Uterus (tissue), 4 donors: ENCODE data around the gene CRABP2. TPM values are rescaled to one million over a fixed set of nuclear protein-coding genes. Genes with fewer than 3 reads are reported as not detected.

Experiments used
- DNase-seq, 2 donors: peaks; one replicate each; pipeline ENCODE4 v3.0.0-alpha.2; 2019 to 2020
- H3K27ac ChIP-seq, 2 donors: fragments of 200-600 bp; sonication (generic); 1 replicate in 1 of 2; 2 replicates in 1 of 2; pipeline ENCODE4 v1.5.1; 2016 to 2018
- H3K27me3 ChIP-seq, 2 donors: fragments of 200-600 bp; sonication (generic); one replicate each; pipeline ENCODE4 v1.5.1; 2018 to 2019; ENCODE audit warnings: control low read depth in 1 of 2
- H3K36me3 ChIP-seq, 2 donors: fragments of 200-600 bp; sonication (generic); one replicate each; pipeline ENCODE4 v1.5.1; 2019; ENCODE audit warnings: control low read depth in 1 of 2
- H3K4me1 ChIP-seq, 2 donors: fragments of 200-600 bp; sonication (generic); one replicate each; pipeline ENCODE4 v1.5.1; 2018 to 2019; ENCODE audit warnings: control low read depth in 1 of 2
- H3K4me3 ChIP-seq, 2 donors: fragments of 200-600 bp; sonication (generic); 1 replicate in 1 of 2; 2 replicates in 1 of 2; pipeline ENCODE4 v1.5.1; 2018 to 2019; ENCODE audit warnings: mild to moderate bottlenecking in 1 of 2
- H3K9me3 ChIP-seq, 2 donors: fragments of 200-600 bp; sonication (generic); one replicate each; pipeline ENCODE4 v1.5.1; 2019; ENCODE audit warnings: control low read depth in 1 of 2
- POLR2A ChIP-seq, 2 donors: fragments of 450-650 bp; IDR thresholded peaks; one replicate each; pipeline ENCODE4 v1.6.1; 2016; ENCODE audit warnings: antibody characterized with exemption in 2 of 2, mild to moderate bottlenecking in 1 of 2, moderate library complexity in 1 of 2
- intact Hi-C: fragments of 100-400 bp; cut with DNase I; formaldehyde crosslinking; loops from one replicate; pipeline ENCODE4 v1.15.1; 2023; ENCODE audit warnings: low total_unique reads
- total RNA-seq, 4 donors: library from RNA; depleted of rRNA in 3 of 4; stranded (reverse); fragments of >200 nt in 3 of 4; gene quantifications; one replicate each; pipeline versions ENCODE4 v1.1.0 to v1.2.4, GENCODE V29; 2014 to 2023
- TF ChIP-seq, protein P1 (sequence below), 4 experiments: fragments of 200-600 bp in 2 of 4; fragments of 450-650 bp in 2 of 4; sonication (generic) in 2 of 4; IDR thresholded peaks; one replicate each; pipeline ENCODE4 v1.5.1; 2016 to 2019; ENCODE audit warnings: antibody characterized with exemption in 4 of 4, mild to moderate bottlenecking in 2 of 4, moderate library complexity in 1 of 4
- donor health status: DM: yes; HTN: yes; CAD: no.

Gene CRABP2
- total RNA-seq, 4 donors from 2014 or later = 11.0 to 71.5 (median 14.3) TPM; not detected in 1

DNA sequence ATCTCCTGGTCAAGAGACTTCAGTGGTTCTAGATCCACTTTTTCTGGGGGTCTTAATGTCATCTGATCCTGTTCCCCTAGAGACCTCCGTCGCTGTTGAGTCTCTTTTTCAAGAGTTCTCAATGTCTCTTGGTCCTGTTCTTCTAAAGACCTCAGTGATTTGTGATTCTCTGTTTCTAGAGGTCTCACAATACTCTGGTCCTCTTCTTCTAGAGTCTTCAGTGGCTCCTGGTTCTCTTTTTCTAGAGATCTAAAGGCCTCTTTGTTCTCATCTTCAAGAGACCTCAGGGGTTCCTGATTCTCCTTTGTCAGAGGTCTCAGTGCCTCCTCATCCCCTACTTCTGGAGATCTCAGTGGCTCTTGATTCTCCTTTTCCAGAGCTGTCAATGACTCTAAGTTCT lies 33.6 kb downstream of the CRABP2 start:
- DNase-seq = no peak
- H3K36me3 ChIP-seq = no peaks in the 10 kb centered on the region
- no peaks in the 10 kb centered on the region for H3K27me3 ChIP-seq
- no peak overlapping the region for H3K4me3 ChIP-seq
- intact Hi-C loops = loop anchor here (10.0 kb wide), 1 partner anchor 53 kb away; the partner anchor contains the start of genes ISG20L2 and METTL25B
- peaks cover 9 to 13% of the 10 kb centered on the region in 2 donors for H3K4me1 ChIP-seq
- H3K27ac ChIP-seq = no peak overlapping the region
- TF ChIP-seq, protein P1, sequence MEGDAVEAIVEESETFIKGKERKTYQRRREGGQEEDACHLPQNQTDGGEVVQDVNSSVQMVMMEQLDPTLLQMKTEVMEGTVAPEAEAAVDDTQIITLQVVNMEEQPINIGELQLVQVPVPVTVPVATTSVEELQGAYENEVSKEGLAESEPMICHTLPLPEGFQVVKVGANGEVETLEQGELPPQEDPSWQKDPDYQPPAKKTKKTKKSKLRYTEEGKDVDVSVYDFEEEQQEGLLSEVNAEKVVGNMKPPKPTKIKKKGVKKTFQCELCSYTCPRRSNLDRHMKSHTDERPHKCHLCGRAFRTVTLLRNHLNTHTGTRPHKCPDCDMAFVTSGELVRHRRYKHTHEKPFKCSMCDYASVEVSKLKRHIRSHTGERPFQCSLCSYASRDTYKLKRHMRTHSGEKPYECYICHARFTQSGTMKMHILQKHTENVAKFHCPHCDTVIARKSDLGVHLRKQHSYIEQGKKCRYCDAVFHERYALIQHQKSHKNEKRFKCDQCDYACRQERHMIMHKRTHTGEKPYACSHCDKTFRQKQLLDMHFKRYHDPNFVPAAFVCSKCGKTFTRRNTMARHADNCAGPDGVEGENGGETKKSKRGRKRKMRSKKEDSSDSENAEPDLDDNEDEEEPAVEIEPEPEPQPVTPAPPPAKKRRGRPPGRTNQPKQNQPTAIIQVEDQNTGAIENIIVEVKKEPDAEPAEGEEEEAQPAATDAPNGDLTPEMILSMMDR (IDR thresholded peaks at IDR 0.05) = no peak
- no peak for TF ChIP-seq POLR2A (IDR thresholded peaks at IDR 0.05)
- no peaks in the 10 kb centered on the region for H3K9me3 ChIP-seq

DNA sequence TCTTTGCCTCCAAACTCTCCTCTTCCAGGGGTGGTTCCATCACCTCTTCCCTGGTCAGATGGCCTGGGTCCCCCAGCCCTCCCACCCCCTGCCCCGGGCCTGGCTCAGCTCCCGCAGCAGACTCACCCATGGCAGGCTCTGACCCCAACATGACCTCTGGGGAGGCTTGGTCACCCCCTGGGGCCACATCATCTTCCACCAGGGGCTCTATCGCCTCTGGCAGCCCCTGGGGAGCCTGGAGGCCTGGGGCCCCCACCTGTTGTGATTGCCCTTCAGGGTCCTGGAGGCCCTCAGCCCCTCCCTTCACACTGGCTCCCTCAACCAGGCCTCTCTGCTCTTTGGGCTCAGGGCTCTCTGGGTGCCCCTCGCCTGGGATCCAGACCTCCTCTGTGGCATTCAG lies 34.6 kb downstream of the CRABP2 start:
- TF ChIP-seq, protein P1 (IDR thresholded peaks at IDR 0.05) = no peak
- no peak for TF ChIP-seq POLR2A (IDR thresholded peaks at IDR 0.05)
- Histone ChIP-seq H3K27ac (peak overlapping the region; percentile 87 to 89), H3K27me3 (no peaks in the 10 kb centered on the region), H3K4me3 (no peak overlapping the region), H3K9me3 (no peaks in the 10 kb centered on the region), H3K36me3 (no peaks in the 10 kb centered on the region), H3K4me1 (peaks cover 9 to 13% of the 10 kb centered on the region in 2 donors)
- intact Hi-C loops = loop anchor here (10.0 kb wide), 1 partner anchor 54 kb away; the partner anchor contains the start of genes ISG20L2 and METTL25B
- no peak for DNase-seq

DNA sequence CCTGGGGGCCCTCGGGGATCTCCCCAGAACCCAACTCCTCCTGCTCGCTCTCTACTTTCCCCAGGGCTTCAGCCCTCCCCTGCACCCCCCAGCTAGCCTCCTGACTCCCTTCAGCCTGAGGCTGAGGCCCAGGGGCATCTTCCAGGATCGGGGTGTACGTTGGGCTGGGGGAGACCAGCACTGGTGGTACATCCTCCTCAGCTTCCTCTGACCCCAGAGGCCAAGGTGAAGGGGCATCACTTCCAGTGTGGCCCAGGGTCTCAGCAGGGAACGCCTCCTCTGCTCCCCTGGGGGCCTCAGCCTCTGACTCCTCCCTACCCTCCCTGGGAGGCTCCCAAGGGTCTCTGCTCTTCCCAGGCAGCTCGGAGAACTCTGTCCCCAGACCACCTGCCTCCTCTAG lies 35.0 kb downstream of the CRABP2 start:
- H3K36me3 ChIP-seq = no peaks in the 10 kb centered on the region
- TF ChIP-seq, protein P1 (IDR thresholded peaks at IDR 0.05) = no peak
- TF ChIP-seq POLR2A (IDR thresholded peaks at IDR 0.05) = no peak

DNA sequence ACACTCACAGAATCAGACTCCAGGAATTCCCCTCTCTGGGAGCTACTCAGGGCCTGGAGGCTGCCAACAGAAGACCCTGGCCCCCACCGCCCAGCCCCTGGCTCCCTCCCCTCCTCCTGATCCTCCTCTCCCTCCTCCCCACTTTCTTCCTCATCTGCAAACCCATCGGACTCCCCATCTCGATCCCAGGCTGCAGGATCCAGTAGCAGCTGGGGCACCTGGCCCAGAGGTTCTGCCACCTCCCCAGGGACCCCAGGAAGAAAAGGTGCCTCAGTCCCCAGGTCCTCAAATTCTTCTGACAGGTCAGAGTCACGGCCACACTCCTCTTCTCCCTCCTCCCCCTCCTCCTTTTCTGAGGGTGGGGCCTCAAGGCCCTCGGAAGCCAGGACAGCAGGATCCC lies 35.6 kb downstream of the CRABP2 start:
- Histone ChIP-seq H3K9me3 (no peaks in the 10 kb centered on the region), H3K4me3 (no peak overlapping the region), H3K4me1 (peaks cover 9 to 23% of the 10 kb centered on the region in 2 donors), H3K36me3 (no peaks in the 10 kb centered on the region), H3K27ac (peak overlapping the region; percentile 87 to 89), H3K27me3 (no peaks in the 10 kb centered on the region)
- TF ChIP-seq, protein P1 (IDR thresholded peaks at IDR 0.05) = no peak
- TF ChIP-seq POLR2A (IDR thresholded peaks at IDR 0.05) = no peak
- intact Hi-C loops = loop anchor here (10.0 kb wide), 1 partner anchor 55 kb away; the partner anchor contains the start of genes ISG20L2 and METTL25B
- DNase-seq = no peak

More for the DNA sequence above, 35.0 kb downstream of the CRABP2 start:
- Histone ChIP-seq H3K27me3 (no peaks in the 10 kb centered on the region), H3K4me3 (no peak overlapping the region), H3K9me3 (no peaks in the 10 kb centered on the region), H3K27ac (peak overlapping the region; percentile 87 to 89), H3K4me1 (peaks cover 9 to 17% of the 10 kb centered on the region in 2 donors)
- DNase-seq = no peak
- intact Hi-C loops = loop anchor here (10.0 kb wide), 1 partner anchor 54 kb away; the partner anchor contains the start of genes ISG20L2 and METTL25B

DNA sequence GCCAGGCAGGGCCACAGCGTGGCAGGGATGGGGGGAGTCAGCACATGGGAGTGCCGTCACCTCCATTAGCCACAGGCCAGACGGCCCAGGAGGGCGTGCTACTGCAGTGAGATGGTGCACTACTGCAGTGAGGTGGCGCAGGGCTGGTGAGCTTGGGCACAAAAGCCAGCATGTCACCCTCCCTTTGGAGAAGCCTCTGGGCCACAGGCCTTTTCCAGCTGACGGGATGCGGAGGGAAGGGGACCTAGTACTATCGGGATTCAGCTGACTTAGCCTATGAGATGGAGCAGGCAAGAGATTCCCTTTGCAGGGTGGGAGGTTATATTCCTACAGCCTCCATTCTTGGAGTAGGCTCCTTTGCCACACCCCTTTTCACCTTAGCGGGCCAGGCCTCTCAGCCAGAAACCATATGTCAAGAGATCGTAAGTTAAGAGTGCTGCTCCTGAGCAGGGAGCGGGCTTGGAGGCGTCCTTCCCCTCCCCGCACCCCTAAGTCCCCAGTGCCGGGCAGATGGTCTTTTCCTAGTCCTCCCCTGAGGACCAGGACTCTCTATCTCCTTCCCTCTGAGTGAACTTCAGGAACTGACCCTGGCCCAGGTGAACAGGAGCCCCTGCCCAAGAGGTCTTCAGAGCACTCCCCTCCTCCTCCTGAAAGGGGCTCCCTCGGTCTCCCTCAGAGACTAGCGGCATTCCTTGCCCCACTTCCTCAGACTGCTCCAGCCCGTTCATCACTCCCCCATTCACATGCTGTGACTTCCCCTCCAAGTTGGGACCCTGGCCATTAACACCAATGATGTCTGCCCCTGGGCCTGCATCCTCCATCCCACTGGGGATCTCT lies 36.4 kb downstream of the CRABP2 start:
- H3K27me3 ChIP-seq = no peaks in the 10 kb centered on the region
- peak overlapping the region; percentile 87 to 89 for H3K27ac ChIP-seq
- no peak overlapping the region for H3K4me3 ChIP-seq
- no peaks in the 10 kb centered on the region for H3K9me3 ChIP-seq
- DNase-seq = no peak
- TF ChIP-seq, protein P1 (IDR thresholded peaks at IDR 0.05) = no peak
- TF ChIP-seq POLR2A (IDR thresholded peaks at IDR 0.05) = no peak
- H3K4me1 ChIP-seq = peaks cover 9 to 30% of the 10 kb centered on the region in 2 donors
- no peaks in the 10 kb centered on the region for H3K36me3 ChIP-seq
- intact Hi-C loops = no loop called here
